Chondrocyte (in vitro differentiated cells): Measurements from ENCODE around the gene PPFIBP2. TPM values are rescaled to one million over a fixed set of nuclear protein-coding genes. Genes with fewer than 3 reads are reported as not detected.

Experiments
- DNase-seq: peaks from one replicate; pipeline ENCODE4 v3.0.0; 2021; ENCODE audit warnings: mixed read lengths, low spot score
- H3K27ac Mint-ChIP-seq: one replicate; pipeline ENCODE4 v1.8.0; 2021; ENCODE audit warnings: mild to moderate bottlenecking, moderate library complexity, mixed read lengths; ENCODE audit not compliant: unreplicated experiment
- H3K27me3 Mint-ChIP-seq: 2 replicates; pipeline ENCODE4 v1.8.0; 2021; ENCODE audit warnings: low read depth, mixed read lengths
- H3K36me3 Mint-ChIP-seq: 2 replicates; pipeline ENCODE4 v1.8.0; 2021; ENCODE audit warnings: low read depth, mixed read lengths
- H3K4me1 Mint-ChIP-seq: 2 replicates; pipeline ENCODE4 v1.8.0; 2021; ENCODE audit warnings: low read depth, mild to moderate bottlenecking, mixed read lengths
- H3K4me3 Mint-ChIP-seq: one replicate; pipeline ENCODE4 v1.8.0; 2021; ENCODE audit warnings: mild to moderate bottlenecking, moderate library complexity, mixed read lengths; ENCODE audit not compliant: unreplicated experiment
- H3K9me3 Mint-ChIP-seq: 2 replicates; pipeline ENCODE4 v1.8.0; 2021; ENCODE audit warnings: low read depth, mixed read lengths
- CTCF ChIP-seq: fragments of 200-600 bp; sonication (generic); IDR thresholded peaks from 2 replicates; pipeline ENCODE4 v1.5.0; 2021; ENCODE audit warnings: antibody characterized with exemption, mild to moderate bottlenecking, moderate library complexity
- total RNA-seq: library from RNA; stranded (reverse); gene quantifications from 3 replicates; pipeline ENCODE4 v1.2.1, GENCODE V29; 2021

PPFIBP2 gene
- total RNA-seq, 1 donor from 2014 or later, result 90.8 TPM

GRCh38 chr11:7480113-7480512 lies 33.7 kb upstream of the PPFIBP2 start:
- DNase-seq, result no peak
- Mint-ChIP-seq H3K4me3 (no peak overlapping the region), H3K27me3 (peaks cover 4% of the 10 kb centered on the region), H3K27ac (no peak overlapping the region), H3K9me3 (no peaks in the 10 kb centered on the region), H3K4me1 (peaks cover 11% of the 10 kb centered on the region), H3K36me3 (peaks cover 3% of the 10 kb centered on the region)
- no peak for TF ChIP-seq CTCF

GRCh38 chr11:7484131-7484530 lies 29.7 kb upstream of the PPFIBP2 start:
- H3K27me3 Mint-ChIP-seq, result no peaks in the 10 kb centered on the region
- no peak overlapping the region for H3K4me3 Mint-ChIP-seq
- H3K36me3 Mint-ChIP-seq, result peaks cover 3% of the 10 kb centered on the region
- no peak for DNase-seq
- peaks cover 32% of the 10 kb centered on the region for H3K4me1 Mint-ChIP-seq
- H3K9me3 Mint-ChIP-seq, result no peaks in the 10 kb centered on the region
- TF ChIP-seq CTCF, result no peak
- peak overlapping the region; percentile 9 for H3K27ac Mint-ChIP-seq

GRCh38 chr11:7484645-7485044 lies 29.2 kb upstream of the PPFIBP2 start:
- Mint-ChIP-seq H3K9me3 (no peaks in the 10 kb centered on the region), H3K4me3 (no peak overlapping the region), H3K27ac (no peak overlapping the region), H3K4me1 (peaks cover 32% of the 10 kb centered on the region), H3K27me3 (no peaks in the 10 kb centered on the region), H3K36me3 (peaks cover 3% of the 10 kb centered on the region)
- no peak for TF ChIP-seq CTCF
- DNase-seq, result no peak

DNA sequence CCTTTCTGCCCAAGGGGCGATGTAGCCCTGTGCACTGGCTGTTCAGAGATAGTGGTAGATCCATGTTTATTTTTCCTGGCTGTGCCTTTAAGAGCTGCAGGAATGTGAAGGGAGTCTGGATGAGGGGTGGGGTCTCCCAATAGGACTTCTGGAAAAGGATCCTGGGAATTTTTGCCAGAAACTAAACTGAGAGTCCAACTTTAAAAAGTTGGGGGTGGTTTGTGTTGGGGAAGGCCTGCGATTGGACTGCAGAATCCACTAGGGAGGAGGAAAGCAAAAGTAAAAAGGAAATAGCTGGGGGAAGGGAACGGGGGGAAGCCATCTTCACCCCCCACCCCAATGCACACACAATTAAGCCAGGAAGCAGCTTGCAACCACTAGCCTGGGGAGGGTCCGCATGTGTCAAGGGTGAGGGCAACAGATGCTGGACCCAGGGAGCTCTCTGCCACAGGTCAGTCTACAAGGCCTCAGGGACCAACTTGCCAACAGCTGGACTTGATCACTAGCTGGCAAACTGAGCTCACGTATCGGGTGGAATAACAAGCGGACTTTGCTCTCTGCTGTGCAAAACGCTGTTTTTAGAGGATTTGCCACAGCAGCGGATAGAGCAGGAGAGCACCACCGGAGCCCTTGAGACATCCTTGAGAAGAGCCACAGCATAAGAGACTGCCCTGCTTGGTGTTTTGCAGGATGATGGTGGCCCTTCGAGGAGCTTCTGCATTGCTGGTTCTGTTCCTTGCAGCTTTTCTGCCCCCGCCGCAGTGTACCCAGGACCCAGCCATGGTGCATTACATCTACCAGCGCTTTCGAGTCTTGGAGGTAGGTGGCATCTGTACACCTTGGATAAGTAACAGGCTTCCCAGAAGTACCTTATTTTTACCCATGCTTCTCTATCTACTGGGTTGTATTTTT lies 28.4 kb upstream of the PPFIBP2 start, which contains the start of gene OLFML1:
TSS of gene OLFML1 (plus strand) at position 321 of the 912 bp plus-strand sequence. CDS start at position 691, 370 bp downstream.
- no peaks in the 10 kb centered on the region for H3K27me3 Mint-ChIP-seq
- no peak for TF ChIP-seq CTCF

GRCh38 chr11:7486098-7486780 lies 27.6 kb upstream of the PPFIBP2 start:
- Mint-ChIP-seq H3K27me3 (no peaks in the 10 kb centered on the region), H3K9me3 (no peaks in the 10 kb centered on the region), H3K4me3 (peak overlapping the region; percentile 70), H3K4me1 (peaks cover 40% of the 10 kb centered on the region), H3K36me3 (peaks cover 3% of the 10 kb centered on the region), H3K27ac (no peak overlapping the region)
- no peak for TF ChIP-seq CTCF
- DNase-seq, result no peak

More for the DNA sequence above, 28.4 kb upstream of the PPFIBP2 start, which contains the start of gene OLFML1:
- Mint-ChIP-seq H3K27ac (peak within 1 kb of the TSS; percentile 67), H3K4me3 (peak within 1 kb of the TSS; percentile 70), H3K36me3 (peaks cover 3% of the 10 kb centered on the region), H3K9me3 (no peaks in the 10 kb centered on the region), H3K4me1 (peaks cover 38% of the 10 kb centered on the region)
- DNase-seq, result no peak
